H1 (cell line): Measurements from ENCODE around the gene TLX1. TPM values are rescaled to one million over a fixed set of nuclear protein-coding genes. Genes with fewer than 3 reads are reported as not detected.

ENCODE experiments used
- CTCF ChIA-PET: fragments of 300-600 bp; sonication (Branson Sonifier 250); formaldehyde crosslinking; loops from one replicate; lab custom pipeline; 2021; ENCODE audit not compliant: partially characterized antibody; lab: Charles Lee
- POLR2A ChIA-PET: fragments of 300-600 bp; sonication (Branson Sonifier 250); formaldehyde crosslinking; loops from one replicate; lab custom pipeline; 2021; ENCODE audit warnings: inconsistent platforms; ENCODE audit not compliant: partially characterized antibody; lab: Charles Lee
- DNase-seq, 2 experiments: peaks; one replicate each; pipeline versions ENCODE4 v3.0.0 to v3.0.0-alpha.2; 2010 to 2022; ENCODE audit warnings: low spot score in 2 of 2, low read depth in 1 of 2, mixed read lengths in 1 of 2
- FAIRE-seq: peaks from 2 replicates; lab custom pipeline; 2011; peaks lifted over from hg19 to GRCh38; lab: Jason Lieb, UNC
- H2AFZ ChIP-seq: 2 replicates; pipeline ENCODE4 v1.8.1; 2012; ENCODE audit warnings: low read length, inconsistent platforms
- H2AK5ac ChIP-seq: 2 replicates; pipeline ENCODE4 v1.6.1; 2013; ENCODE audit warnings: low read depth, low read length
- H2BK120ac ChIP-seq: replicated peaks from 2 replicates; pipeline ENCODE3; 2013; ENCODE audit warnings: low read depth, low read length, inconsistent platforms
- H2BK12ac ChIP-seq: 2 replicates; pipeline ENCODE4 v1.6.1; 2013; ENCODE audit warnings: low read depth, low read length
- H2BK15ac ChIP-seq: 2 replicates; pipeline ENCODE4 v1.6.1; 2013; ENCODE audit warnings: low read length
- H2BK20ac ChIP-seq: 2 replicates; pipeline ENCODE4 v1.6.1; 2013; ENCODE audit warnings: low read length
- H2BK5ac ChIP-seq: 2 replicates; pipeline ENCODE4 v1.6.1; 2013; ENCODE audit warnings: low read depth, low read length
- H3K14ac ChIP-seq: 2 replicates; pipeline ENCODE4 v1.6.1; 2013; ENCODE audit warnings: inconsistent platforms; ENCODE audit not compliant: insufficient read length
- H3K18ac ChIP-seq: 2 replicates; pipeline ENCODE4 v1.6.1; 2013; ENCODE audit warnings: low read length; ENCODE audit errors: extremely low read depth
- H3K23ac ChIP-seq: 2 replicates; pipeline ENCODE4 v1.6.1; 2013; ENCODE audit warnings: inconsistent platforms; ENCODE audit not compliant: insufficient read length
- H3K23me2 ChIP-seq: 2 replicates; pipeline ENCODE4 v1.6.1; 2013; ENCODE audit warnings: low read depth, low read length
- H3K27ac ChIP-seq: 2 replicates; pipeline ENCODE4 v1.6.1; 2011; ENCODE audit warnings: low read depth, low read length, inconsistent platforms
- H3K27me3 ChIP-seq, 4 experiments: replicated peaks in 1 of 4; 1 replicate in 1 of 4; 2 replicates in 3 of 4; pipeline versions ENCODE4 v1.6.1 to v1.8.1; 2011 to 2013; ENCODE audit warnings: low read length in 3 of 4, mild to moderate bottlenecking in 3 of 4, inconsistent platforms in 2 of 4, mixed read lengths in 2 of 4, moderate library complexity in 1 of 4; ENCODE audit not compliant: control insufficient read depth in 3 of 4, insufficient read depth in 3 of 4; ENCODE audit errors: extremely low read depth in 1 of 4
- H3K36me3 ChIP-seq, 4 experiments: 2 replicates each; pipeline versions ENCODE4 v1.6.1 to v1.8.1; 2011 to 2013; ENCODE audit warnings: mild to moderate bottlenecking in 4 of 4, low read length in 3 of 4, moderate library complexity in 2 of 4, control low read depth in 1 of 4, inconsistent platforms in 1 of 4; ENCODE audit not compliant: insufficient read depth in 4 of 4, control insufficient read depth in 2 of 4
- H3K4ac ChIP-seq: replicated peaks from 2 replicates; pipeline ENCODE3; 2013; ENCODE audit warnings: low read length, low read depth, mixed read lengths, inconsistent platforms; ENCODE audit not compliant: insufficient read length
- H3K4me1 ChIP-seq, 4 experiments: replicated peaks in 1 of 4; 1 replicate in 1 of 4; 2 replicates in 3 of 4; pipeline versions ENCODE4 v1.6.1 to v1.8.1; 2011 to 2013; ENCODE audit warnings: low read length in 3 of 4, inconsistent platforms in 2 of 4, mixed read lengths in 1 of 4; ENCODE audit not compliant: insufficient read depth in 4 of 4, control insufficient read depth in 3 of 4
- H3K4me2 ChIP-seq, 2 experiments: 2 replicates each; pipeline versions ENCODE4 v1.6.1 to v1.8.1; 2011 to 2013; ENCODE audit warnings: low read depth in 2 of 2, low read length in 2 of 2, control low read depth in 1 of 2, inconsistent platforms in 1 of 2, mild to moderate bottlenecking in 1 of 2; ENCODE audit not compliant: insufficient read depth in 1 of 2
- H3K4me3 ChIP-seq, 4 experiments: fragments of 200-600, 300-600 bp in 1 of 4; sonication (generic), shearing (Covaris generic), sonication (Bioruptor Twin) in 1 of 4; 2 replicates each; pipeline versions ENCODE4 v1.5.1 to v1.8.1; 2011 to 2016; ENCODE audit warnings: low read length in 4 of 4, low read depth in 3 of 4, control low read depth in 2 of 4, inconsistent platforms in 2 of 4, mild to moderate bottlenecking in 2 of 4, mixed read lengths in 1 of 4, moderate library complexity in 1 of 4; ENCODE audit not compliant: insufficient read depth in 2 of 4; ENCODE audit errors: extremely low read depth in 1 of 4
- H3K56ac ChIP-seq: replicated peaks from 2 replicates; pipeline ENCODE3; 2013; ENCODE audit warnings: low read depth, mild to moderate bottlenecking, mixed read lengths, low read length, inconsistent platforms; ENCODE audit not compliant: insufficient read length
- H3K79me1 ChIP-seq: 2 replicates; pipeline ENCODE4 v1.6.1; 2013; ENCODE audit warnings: low read depth, low read length, control low read depth
- H3K79me2 ChIP-seq, 2 experiments: 2 replicates each; pipeline versions ENCODE4 v1.6.1 to v1.8.1; 2012 to 2013; ENCODE audit warnings: low read length in 2 of 2, mild to moderate bottlenecking in 2 of 2, inconsistent platforms in 1 of 2; ENCODE audit not compliant: insufficient read depth in 2 of 2, control insufficient read depth in 1 of 2
- H3K9ac ChIP-seq, 4 experiments: replicated peaks in 1 of 4; 1 replicate in 1 of 4; 2 replicates in 3 of 4; pipeline versions ENCODE4 v1.6.1 to v1.8.1; 2011 to 2013; ENCODE audit warnings: low read depth in 3 of 4, low read length in 3 of 4, control low read depth in 2 of 4, mild to moderate bottlenecking in 2 of 4, moderate library complexity in 2 of 4, inconsistent platforms in 1 of 4; ENCODE audit errors: extremely low read depth in 1 of 4
- H3K9me3 ChIP-seq, 2 experiments: 2 replicates each; pipeline versions ENCODE4 v1.6.1 to v1.8.1; 2012 to 2013; ENCODE audit warnings: mild to moderate bottlenecking in 2 of 2, moderate library complexity in 2 of 2, control low read depth in 1 of 2, inconsistent platforms in 1 of 2, low read depth in 1 of 2, low read length in 1 of 2, mixed read lengths in 1 of 2; ENCODE audit not compliant: insufficient read depth in 2 of 2
- H4K20me1 ChIP-seq, 2 experiments: replicated peaks in 1 of 2; 2 replicates each; pipeline versions ENCODE3 to v1.8.1; 2011 to 2013; ENCODE audit warnings: inconsistent platforms in 2 of 2, low read length in 2 of 2, mild to moderate bottlenecking in 1 of 2; ENCODE audit not compliant: insufficient read depth in 2 of 2, control insufficient read depth in 1 of 2
- H4K5ac ChIP-seq: 2 replicates; pipeline ENCODE4 v1.6.1; 2013; ENCODE audit warnings: low read length, low read depth, mixed read lengths, inconsistent platforms; ENCODE audit not compliant: insufficient read length
- H4K8ac ChIP-seq: 2 replicates; pipeline ENCODE4 v1.8.0; 2013; ENCODE audit warnings: mild to moderate bottlenecking, moderate library complexity, low read length, inconsistent platforms; ENCODE audit not compliant: insufficient read depth; ENCODE audit errors: extremely low read depth
- H4K91ac ChIP-seq: replicated peaks from 2 replicates; pipeline ENCODE3; 2013; ENCODE audit warnings: low read length, mixed read lengths, inconsistent platforms; ENCODE audit not compliant: insufficient read length
- JUN ChIP-seq: IDR thresholded peaks from 2 replicates; pipeline ENCODE4 v1.6.1; 2011; ENCODE audit warnings: low read depth, mild to moderate bottlenecking, improper control_type of control experiment, low read length
- JUND ChIP-seq: IDR thresholded peaks from 2 replicates; pipeline ENCODE4 v1.6.1; 2011; ENCODE audit warnings: mild to moderate bottlenecking, improper control_type of control experiment, low read length
- KDM5A ChIP-seq: fragments of 200-600 bp; IDR thresholded peaks from 2 replicates; pipeline ENCODE4 v1.7.1; 2012; ENCODE audit warnings: mild to moderate bottlenecking, low read length, inconsistent platforms, mixed read lengths
- NANOG ChIP-seq: IDR thresholded peaks from 2 replicates; pipeline ENCODE4 v1.6.1; 2011; ENCODE audit warnings: low read length, low read depth, mild to moderate bottlenecking, inconsistent platforms; ENCODE audit not compliant: insufficient read depth, poor library complexity, severe bottlenecking
- POLR2AphosphoS5 ChIP-seq: IDR thresholded peaks from 2 replicates; pipeline ENCODE4 v1.6.1; 2011; ENCODE audit warnings: low read depth, low read length
- RXRA ChIP-seq: IDR thresholded peaks from 2 replicates; pipeline ENCODE4 v1.6.1; 2011; ENCODE audit warnings: low read depth, mild to moderate bottlenecking, low read length, moderate library complexity; ENCODE audit not compliant: insufficient read depth
- SIN3A ChIP-seq, 2 experiments: IDR thresholded peaks in 1 of 2; conservative IDR thresholded peaks in 1 of 2; 2 replicates each; pipeline ENCODE4 v1.6.1; 2011 to 2012; ENCODE audit warnings: low read length in 2 of 2, improper control_type of control experiment in 1 of 2, low read depth in 1 of 2, mild to moderate bottlenecking in 1 of 2
- SRF ChIP-seq: IDR thresholded peaks from 2 replicates; pipeline ENCODE4 v1.6.1; 2011; ENCODE audit warnings: mild to moderate bottlenecking, low read depth, low read length, moderate library complexity
- USF2 ChIP-seq: IDR thresholded peaks from 2 replicates; pipeline ENCODE4 v1.6.1; 2011; ENCODE audit warnings: low read length, improper control_type of control experiment
- ZNF274 ChIP-seq: IDR thresholded peaks from 2 replicates; pipeline ENCODE4 v1.7.0; 2012; ENCODE audit warnings: low read length, borderline replicate concordance; ENCODE audit errors: extremely low read depth
- whole genome bisulfite sequencing, 2 experiments: shearing (Covaris generic) in 1 of 2; methylation state at CpG; one replicate each; pipeline versions ENCODE4 v1.1.6 to v1.1.7; 2013 to 2015; ENCODE audit warnings: low lambda C conversion rate in 2 of 2, mixed read lengths in 2 of 2, inconsistent platforms in 1 of 2, low coverage in 1 of 2, missing lambda C conversion rate in 1 of 2; ENCODE audit not compliant: insufficient replicate concordance in 2 of 2, insufficient coverage in 1 of 2, insufficient read length in 1 of 2; ENCODE audit errors: extremely low coverage in 1 of 2, missing lambda C conversion rate in 1 of 2; 5-methylcytosine and 5-hydroxymethylcytosine counted together
- polyA plus RNA-seq, 7 experiments: library from polyadenylated mRNA; depleted of rRNA in 3 of 7; stranded (reverse) in 5 of 7; unstranded in 2 of 7; fragments of >200 nt in 5 of 7; fragments of 200-250 nt in 2 of 7; gene quantifications; 1 replicate in 5 of 7; 2 replicates in 1 of 7; 4 replicates in 1 of 7; pipeline versions ENCODE4 v1.2.1 to v1.2.3, GENCODE V29; 2011 to 2013; ENCODE audit warnings: missing spikeins in 2 of 7, mixed read lengths in 2 of 7
- total RNA-seq: library from RNA; stranded (reverse); fragmentation: NEBNext Ultra II Directional; extraction: Animal tissue kit (Norgen Biotek cat#: 25700); gene quantifications from 2 replicates; pipeline ENCODE4 v1.2.1, GENCODE V29; 2021

Gene TLX1
- total and polyA plus RNA-seq, 2 of the 8 experiments (the other 6 are each of a cell fraction or from before 2014, with no cell fraction given) = not detected

- H3K36me3 ChIP-seq = peaks cover 0 to 3% (median 0%) of the 10 kb centered on the region in 4 experiments; a peak in 1 of 8 replicates
- H3K18ac ChIP-seq = no peak overlapping the region
- H3K4ac ChIP-seq = no peak overlapping the region
- peak overlapping the region; percentile 75; the same call in 1 of the 2 replicates for H2BK15ac ChIP-seq
- DNase-seq (no peak), FAIRE-seq (no peak)
- 0 out of 2 replicates have a peak overlapping the region, but pooled peaks have one; percentile 60 for H2AK5ac ChIP-seq
- H4K20me1 ChIP-seq = peaks cover 11 to 15% of the 10 kb centered on the region in 2 experiments
- peak overlapping the region; percentile 57 to 63; a peak in 3 of 4 replicates for H3K4me2 ChIP-seq
- H3K27me3 ChIP-seq = peaks cover 95 to 100% (median 100%) of the 10 kb centered on the region in 4 experiments
- H2BK20ac ChIP-seq = 0 out of 2 replicates have a peak overlapping the region, but pooled peaks have one; percentile 92
- peak overlapping the region; percentile 92; the same call in 1 of the 2 replicates for H2BK12ac ChIP-seq
- H3K79me2 ChIP-seq = no peaks in the 10 kb centered on the region
- H3K23ac ChIP-seq = no peak overlapping the region
- no peak overlapping the region for H2BK5ac ChIP-seq
- peaks cover 2% of the 10 kb centered on the region; the same call in 1 of the 2 replicates for H3K23me2 ChIP-seq
- H3K4me1 ChIP-seq = peaks cover 0 to 11% (median 5%) of the 10 kb centered on the region in 4 experiments; a peak in 6 of 7 replicates
- no peak overlapping the region for H4K5ac ChIP-seq
- H3K9ac ChIP-seq = no peak overlapping the region
- no peak overlapping the region for H4K91ac ChIP-seq
- peaks cover 3% of the 10 kb centered on the region; the same call in 1 of the 2 replicates for H3K79me1 ChIP-seq
- H4K8ac ChIP-seq = no peak overlapping the region
- 26% methylated on average over 13 of the region's 13 CpGs; no CpG with 5 or more reads in 1 of the 2 experiments for WGBS, 2 experiments
- no peak overlapping the region for H3K56ac ChIP-seq
- H3K14ac ChIP-seq = no peak overlapping the region
- no peaks in the 10 kb centered on the region for H3K9me3 ChIP-seq
- no peak overlapping the region for H2BK120ac ChIP-seq
- H3K4me3 ChIP-seq = peak overlapping the region in 1 of 4 experiments; percentile 51; a peak in 2 of 8 replicates
- ChIA-PET POLR2A (interaction anchor here (1.1 to 1.5 kb wide), 2 partner anchors 8 to 28 kb away, joined by 3 read pairs; no protein-coding TSS in a partner anchor), CTCF (interaction anchor here (0.7 to 7.4 kb wide), 13 partner anchors 13 to 116 kb away, joined by 3 to 128 read pairs (median 6); no protein-coding TSS in a partner anchor)
- H3K27ac ChIP-seq = no peak overlapping the region
- no peak overlapping the region for H2AFZ ChIP-seq
- TF ChIP-seq SIN3A (conservative IDR thresholded peaks at IDR 0.05 in 1 of 2, IDR thresholded peaks at IDR 0.05 in 1 of 2; ENCODE audit: low read depth in 1 of 2, low read length in 2 of 2) = no peak
- no peak for TF ChIP-seq ZNF274
- TF ChIP-seq SRF = no peak
- TF ChIP-seq KDM5A = no peak
- no peak for TF ChIP-seq USF2
- no peak for TF ChIP-seq JUN
- TF ChIP-seq JUND = no peak
- TF ChIP-seq NANOG = no peak
- no peak for TF ChIP-seq RXRA
- TF ChIP-seq POLR2AphosphoS5 = no peak
Observed at GRCh38 chr10:101123815-101124617, 7.1 kb upstream of the TLX1 start.
